Measurements from ENCODE around the gene SLC22A23.

DNA sequence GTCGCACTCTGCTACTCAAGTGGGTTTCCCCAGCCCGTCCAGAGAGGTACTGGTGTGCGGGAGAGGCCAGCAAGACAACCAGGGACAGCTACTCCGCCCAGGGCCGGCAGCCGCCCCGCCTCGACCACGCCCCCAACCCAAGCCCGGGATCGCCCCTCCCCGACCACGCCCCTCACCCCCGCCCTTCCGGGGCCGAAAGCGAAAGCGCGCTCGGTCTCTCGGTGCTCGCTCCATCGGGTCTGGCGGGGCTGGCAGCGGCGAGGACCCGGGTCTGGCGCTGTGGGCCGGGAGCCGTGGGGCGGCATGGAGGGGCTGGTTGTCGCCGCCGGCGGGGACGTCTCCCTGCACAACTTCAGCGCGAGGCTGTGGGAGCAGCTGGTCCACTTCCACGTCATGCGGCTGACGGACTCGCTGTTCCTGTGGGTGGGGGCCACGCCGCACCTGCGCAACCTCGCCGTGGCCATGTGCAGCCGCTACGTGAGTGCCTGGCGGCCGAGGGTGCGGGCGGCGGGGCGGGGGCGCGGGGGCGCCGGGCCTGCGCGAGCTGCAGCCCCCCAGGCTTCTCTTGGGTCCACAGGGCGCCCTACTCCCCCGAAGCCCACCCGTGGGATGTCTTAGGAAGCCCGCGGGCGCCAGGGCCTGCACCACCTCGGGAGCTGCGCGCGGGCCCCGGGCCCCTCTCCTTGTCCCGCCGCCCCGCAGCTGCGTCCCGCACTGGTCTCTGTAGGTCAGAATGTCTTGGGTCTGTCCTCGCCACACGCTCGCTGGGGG is 197.9 kb downstream of the SLC22A23 start, which contains the start of gene PSMG4:
- TF ChIP-seq, protein P1, sequence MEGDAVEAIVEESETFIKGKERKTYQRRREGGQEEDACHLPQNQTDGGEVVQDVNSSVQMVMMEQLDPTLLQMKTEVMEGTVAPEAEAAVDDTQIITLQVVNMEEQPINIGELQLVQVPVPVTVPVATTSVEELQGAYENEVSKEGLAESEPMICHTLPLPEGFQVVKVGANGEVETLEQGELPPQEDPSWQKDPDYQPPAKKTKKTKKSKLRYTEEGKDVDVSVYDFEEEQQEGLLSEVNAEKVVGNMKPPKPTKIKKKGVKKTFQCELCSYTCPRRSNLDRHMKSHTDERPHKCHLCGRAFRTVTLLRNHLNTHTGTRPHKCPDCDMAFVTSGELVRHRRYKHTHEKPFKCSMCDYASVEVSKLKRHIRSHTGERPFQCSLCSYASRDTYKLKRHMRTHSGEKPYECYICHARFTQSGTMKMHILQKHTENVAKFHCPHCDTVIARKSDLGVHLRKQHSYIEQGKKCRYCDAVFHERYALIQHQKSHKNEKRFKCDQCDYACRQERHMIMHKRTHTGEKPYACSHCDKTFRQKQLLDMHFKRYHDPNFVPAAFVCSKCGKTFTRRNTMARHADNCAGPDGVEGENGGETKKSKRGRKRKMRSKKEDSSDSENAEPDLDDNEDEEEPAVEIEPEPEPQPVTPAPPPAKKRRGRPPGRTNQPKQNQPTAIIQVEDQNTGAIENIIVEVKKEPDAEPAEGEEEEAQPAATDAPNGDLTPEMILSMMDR (IDR thresholded peaks at IDR 0.05; ENCODE audit: low read depth, low read length, poor library complexity, severe bottlenecking): no peak
- no peak for TF ChIP-seq EZH2phosphoT487 (IDR thresholded peaks at IDR 0.05; ENCODE audit: borderline replicate concordance, low read length)

Data from DOHH2 (cell line).